Head of caudate nucleus (tissue), 42 donors: Measurements from ENCODE around the gene ZKSCAN1.

Experiments used
- DNase-seq, 42 donors: peaks; one replicate each; pipeline versions ENCODE4 v3.0.0 to v3.0.0-alpha.2; 2020 to 2021; ENCODE audit warnings: mixed read lengths in 7 of 42
- intact Hi-C: fragments of 100-400 bp; cut with DNase I; formaldehyde crosslinking; loops from one replicate; pipeline ENCODE4 v1.15.0; 2022

The ZKSCAN1 gene

DNA sequence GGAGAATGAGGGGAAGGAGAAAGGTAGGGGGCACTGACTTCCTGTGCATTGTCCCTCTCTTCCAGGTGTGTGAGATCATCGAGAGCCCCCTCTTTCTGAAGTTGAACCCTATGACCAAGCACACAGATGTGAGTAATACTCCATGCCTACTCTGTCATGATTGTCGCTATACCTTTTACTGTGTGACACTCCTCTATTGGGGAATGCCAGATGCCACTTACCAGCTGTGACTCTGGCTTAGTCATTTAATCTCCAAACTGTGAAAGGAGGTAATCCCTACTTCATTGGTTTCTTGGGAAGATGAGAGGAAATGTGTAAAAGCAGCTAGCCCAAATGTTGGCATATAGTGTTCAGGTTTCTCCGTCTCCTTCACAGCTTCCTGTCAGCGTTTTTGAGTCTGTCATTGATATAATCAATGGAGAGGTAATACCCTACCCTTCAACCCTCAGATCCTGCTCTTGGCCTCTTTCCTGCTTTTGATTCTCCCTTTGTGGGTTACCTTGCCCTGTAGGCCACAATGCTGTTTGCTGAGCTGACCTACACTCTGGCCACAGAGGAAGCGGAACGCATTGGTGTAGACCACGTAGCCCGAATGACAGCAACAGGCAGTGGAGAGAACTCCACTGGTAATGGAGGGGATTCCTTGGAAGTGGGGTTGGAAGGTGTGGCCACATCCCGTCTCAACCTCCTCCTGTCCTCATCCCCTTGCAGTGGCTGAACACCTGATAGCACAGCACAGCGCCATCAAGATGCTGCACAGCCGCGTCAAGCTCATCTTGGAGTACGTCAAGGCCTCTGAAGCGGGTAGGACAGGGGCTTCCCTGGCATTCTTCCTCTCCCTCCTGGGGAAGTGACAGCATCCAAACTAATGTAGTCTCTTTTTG, 75.4 kb downstream of the ZKSCAN1 start:
- intact Hi-C loops = no loop called here
- no peak for DNase-seq
